Endothelial cell of umbilical vein (primary cell): ENCODE measurements around the gene ZNF225. TPM values are rescaled to one million over a fixed set of nuclear protein-coding genes. Genes with fewer than 3 reads are reported as not detected.

Experiments used
- BruUV-seq: library from RNA; stranded (reverse); fragments of 400-500 nt; replicated peaks from 2 replicates; lab custom pipeline; 2021; lab: Mats Ljungman, UMichigan
- CTCF ChIA-PET: fragments of 300-600, 350-600 bp; sonication (Branson Sonifier 250); formaldehyde crosslinking; loops from one replicate; lab custom pipeline; 2021; ENCODE audit warnings: antibody characterized with exemption, inconsistent platforms; lab: Charles Lee
- POLR2A ChIA-PET: fragments of 300-600, 350-600 bp; sonication (Branson Sonifier 250); formaldehyde crosslinking; loops from one replicate; lab custom pipeline; 2021; ENCODE audit warnings: antibody characterized with exemption, inconsistent platforms; lab: Charles Lee
- DNase-seq: peaks from one replicate; pipeline ENCODE4 v3.0.0-alpha.2; 2011; ENCODE audit warnings: low read depth, low spot score
- FAIRE-seq: peaks from 2 replicates; lab custom pipeline; 2011; peaks lifted over from hg19 to GRCh38; lab: Jason Lieb, UNC
- H2AFZ ChIP-seq: 2 replicates; pipeline ENCODE4 v1.6.0; 2012; ENCODE audit warnings: low read depth, low read length, control low read depth, inconsistent platforms
- H3K27ac ChIP-seq: 2 replicates; pipeline ENCODE4 v1.5.1; 2011; ENCODE audit warnings: low read depth, mild to moderate bottlenecking, control low read depth, low read length, moderate library complexity; ENCODE audit not compliant: insufficient read depth
- H3K27me3 ChIP-seq, 2 experiments: 2 replicates each; pipeline versions ENCODE4 v1.6.0 to v1.6.1; 2011; ENCODE audit warnings: low read length in 2 of 2, mixed read lengths in 1 of 2; ENCODE audit not compliant: control insufficient read depth in 2 of 2, insufficient read depth in 2 of 2
- H3K36me3 ChIP-seq, 2 experiments: 2 replicates in 1 of 2; 3 replicates in 1 of 2; pipeline ENCODE4 v1.5.1; 2011; ENCODE audit warnings: low read length in 2 of 2, mild to moderate bottlenecking in 1 of 2, moderate library complexity in 1 of 2; ENCODE audit not compliant: control insufficient read depth in 2 of 2, insufficient read depth in 2 of 2; ENCODE audit errors: extremely low read depth in 1 of 2
- H3K4me1 ChIP-seq: 3 replicates; pipeline ENCODE4 v1.5.1; 2011; ENCODE audit warnings: mild to moderate bottlenecking, low read length; ENCODE audit not compliant: control insufficient read depth, insufficient read depth; ENCODE audit errors: extremely low read depth
- H3K4me2 ChIP-seq: 2 replicates; pipeline ENCODE4 v1.6.1; 2011; ENCODE audit warnings: low read length, control low read depth, mixed read lengths; ENCODE audit not compliant: insufficient read depth
- H3K4me3 ChIP-seq, 3 experiments: fragments of 200-600 bp in 1 of 3; sonication (generic), shearing (Covaris generic) in 1 of 3; replicated peaks in 1 of 3; 2 replicates each; pipeline ENCODE4 v1.5.1; 2011 to 2016; ENCODE audit warnings: control low read depth in 3 of 3, low read length in 3 of 3, mild to moderate bottlenecking in 2 of 3, inconsistent platforms in 1 of 3, low read depth in 1 of 3, moderate library complexity in 1 of 3; ENCODE audit not compliant: insufficient read depth in 1 of 3
- H3K79me2 ChIP-seq: 2 replicates; pipeline ENCODE4 v1.6.0; 2012; ENCODE audit warnings: low read length, inconsistent platforms; ENCODE audit not compliant: control insufficient read depth, insufficient read depth
- H3K9ac ChIP-seq: replicated peaks from 2 replicates; pipeline ENCODE3; 2011; ENCODE audit warnings: low read length, control low read depth; ENCODE audit not compliant: insufficient read depth; ENCODE audit errors: extremely low read depth
- H3K9me1 ChIP-seq: replicated peaks from 3 replicates; pipeline ENCODE4 v1.6.0; 2011; ENCODE audit warnings: mild to moderate bottlenecking, low read length; ENCODE audit not compliant: control insufficient read depth, insufficient read depth; ENCODE audit errors: extremely low read depth
- H3K9me3 ChIP-seq: replicated peaks from 2 replicates; pipeline ENCODE4 v1.5.1; 2012; ENCODE audit warnings: low read length, inconsistent platforms; ENCODE audit not compliant: control insufficient read depth, insufficient read depth
- H4K20me1 ChIP-seq: replicated peaks from 2 replicates; pipeline ENCODE3; 2011; ENCODE audit warnings: mild to moderate bottlenecking, low read length; ENCODE audit not compliant: control insufficient read depth, insufficient read depth; ENCODE audit errors: extremely low read depth
- CTCF ChIP-seq, 2 donors: IDR thresholded peaks; 1 replicate in 1 of 2; 2 replicates in 1 of 2; pipeline ENCODE4 v1.5.1; 2011; ENCODE audit warnings: low read length in 2 of 2, mild to moderate bottlenecking in 2 of 2, moderate library complexity in 2 of 2, control low read depth in 1 of 2, inconsistent platforms in 1 of 2, low read depth in 1 of 2; ENCODE audit not compliant: insufficient read depth in 1 of 2; ENCODE audit errors: extremely low read depth in 1 of 2
- EZH2 ChIP-seq: IDR thresholded peaks from 2 replicates; pipeline ENCODE4 v1.6.1; 2012; ENCODE audit warnings: borderline replicate concordance, low read depth, mild to moderate bottlenecking, moderate library complexity, low read length, inconsistent platforms; ENCODE audit not compliant: severe bottlenecking
- FOS ChIP-seq: IDR thresholded peaks from 2 replicates; pipeline ENCODE4 v1.6.1; 2011; ENCODE audit warnings: mild to moderate bottlenecking, low read length, moderate library complexity, borderline replicate concordance; ENCODE audit not compliant: insufficient read depth
- GATA2 ChIP-seq: IDR thresholded peaks from 2 replicates; pipeline ENCODE4 v1.7.0; 2011; ENCODE audit warnings: low read depth, mild to moderate bottlenecking, moderate library complexity, mixed read lengths, low read length; ENCODE audit not compliant: insufficient read length, insufficient read depth
- JUN ChIP-seq: IDR thresholded peaks from 2 replicates; pipeline ENCODE4 v1.6.1; 2011; ENCODE audit warnings: borderline replicate concordance, low read depth; ENCODE audit not compliant: insufficient read length, insufficient read depth
- MYC ChIP-seq: IDR thresholded peaks from one replicate; pipeline ENCODE4 v1.6.1; 2011; ENCODE audit warnings: mild to moderate bottlenecking, low read depth, low read length
- POLR2A ChIP-seq: IDR thresholded peaks from 2 replicates; pipeline ENCODE4 v1.6.1; 2012; ENCODE audit warnings: low read depth, mild to moderate bottlenecking, control low read depth, low read length
- POLR2AphosphoS5 ChIP-seq: IDR thresholded peaks from 2 replicates; pipeline ENCODE4 v1.6.1; 2012; ENCODE audit warnings: low read depth, mild to moderate bottlenecking, control low read depth, low read length, moderate library complexity; ENCODE audit not compliant: insufficient read depth
- dilution Hi-C: fragments of 300-500 bp; cut with MboI; formaldehyde crosslinking; loops from one replicate; pipeline ENCODE4 v1.15.0; 2019; ENCODE audit warnings: low sequenced_read_pairs; ENCODE audit not compliant: extremely low pct_ligation_motif_present
- intact Hi-C: fragments of 100-400 bp; cut with micrococcal nuclease; formaldehyde crosslinking; loops from one replicate; pipeline ENCODE4 v1.10.0; 2022
- polyA plus RNA-seq, 4 experiments: library from polyadenylated mRNA; depleted of rRNA in 3 of 4; stranded (reverse) in 3 of 4; unstranded in 1 of 4; fragments of >200 nt; gene quantifications; 2 replicates each; pipeline versions ENCODE4 v1.2.1 to v1.2.3, GENCODE V29; 2011 to 2012; ENCODE audit warnings: missing spikeins in 1 of 4
- total RNA-seq: library from RNA; stranded (reverse); gene quantifications from 2 replicates; pipeline ENCODE4 v1.2.3, GENCODE V29; 2021
- TF ChIP-seq, protein P1 (sequence below): IDR thresholded peaks from 2 replicates; pipeline ENCODE4 v1.6.1; 2011; ENCODE audit not compliant: insufficient read depth, insufficient read length

ZNF225 gene
- total and polyA plus RNA-seq, 2 donors (not counting 3 experiments of a cell fraction or from before 2014, with no cell fraction given): 0.92 to 3.9 TPM

DNA sequence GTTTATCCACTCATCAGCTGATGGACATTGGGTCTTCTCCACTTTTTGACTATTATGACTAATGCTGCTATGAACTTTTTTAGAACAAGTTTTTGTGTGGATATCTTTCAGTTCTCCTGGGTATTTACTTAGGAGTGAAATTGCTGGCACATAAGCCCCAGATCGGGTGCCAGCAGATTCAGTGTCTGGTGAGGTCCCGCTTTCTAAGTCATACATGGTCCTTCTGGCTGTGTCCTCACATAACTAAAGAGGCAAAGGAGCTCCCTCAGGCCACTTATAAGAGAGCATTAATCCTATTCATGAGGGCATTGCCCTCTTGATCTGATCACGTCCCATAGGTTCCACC lies 51.1 kb downstream of the ZNF225 start:
- Histone ChIP-seq H3K27me3 (no peaks in the 10 kb centered on the region), H3K36me3 (peaks cover 2% of the 10 kb centered on the region in 2 experiments), H4K20me1 (no peaks in the 10 kb centered on the region), H3K9ac (peak overlapping the region; percentile 5), H3K79me2 (peaks cover 8% of the 10 kb centered on the region), H3K27ac (no peak overlapping the region), H3K9me3 (no peaks in the 10 kb centered on the region), H3K9me1 (no peaks in the 10 kb centered on the region), H3K4me2 (peak overlapping the region; percentile 91), H2AFZ (peak overlapping the region; percentile 84), H3K4me1 (peaks cover 3% of the 10 kb centered on the region), H3K4me3 (peak overlapping the region in 2 of 3 experiments; percentile 23 to 87)
- intact Hi-C loops: loop anchor here (1.0 to 10.0 kb wide), 5 partner anchors 23 to 141 kb away; partner anchors contain the start of genes ZNF224, ZNF225, ZNF234 and ZNF235
- BruUV-seq: TSS peak; percentile 90
- TF ChIP-seq, protein P1, sequence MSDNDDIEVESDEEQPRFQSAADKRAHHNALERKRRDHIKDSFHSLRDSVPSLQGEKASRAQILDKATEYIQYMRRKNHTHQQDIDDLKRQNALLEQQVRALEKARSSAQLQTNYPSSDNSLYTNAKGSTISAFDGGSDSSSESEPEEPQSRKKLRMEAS: no peak
- TF ChIP-seq POLR2AphosphoS5: no peak
- TF ChIP-seq EZH2: no peak
- no peak for TF ChIP-seq POLR2A
- TF ChIP-seq FOS: no peak
- no peak for TF ChIP-seq JUN
- TF ChIP-seq MYC: no peak
- TF ChIP-seq GATA2: no peak
- TF ChIP-seq CTCF (IDR thresholded peaks at IDR 0.05; ENCODE audit: extremely low read depth in 1 of 2, insufficient read depth in 1 of 2, low read depth in 1 of 2, low read length in 2 of 2): no peak
- FAIRE-seq (no peak), DNase-seq (no peak)
- ChIA-PET POLR2A (interaction anchor here (0.5 to 1.5 kb wide), 3 partner anchors 43 to 140 kb away, joined by 3 to 9 read pairs (median 4); partner anchors contain the start of gene ZNF235), CTCF (interaction anchor here (0.8 to 1.5 kb wide), 5 partner anchors 11 to 51 kb away, joined by 3 to 5 read pairs (median 4); partner anchors contain the start of gene ZNF227)
- dilution Hi-C loops: no loop called here
